A549 (cell line): ENCODE measurements around the gene HIVEP3. TPM values are rescaled to one million over a fixed set of nuclear protein-coding genes. Genes with fewer than 3 reads are reported as not detected.

ENCODE experiments used
- ATAC-seq, 2 experiments: fragments of 200-7000 bp in 1 of 2; fragments of >200 bp in 1 of 2; cut with Nextera tagmentation in 1 of 2; cut with Tn5 transposase in 1 of 2; 3 replicates each; pipeline versions ENCODE4 v1.8.0 to v1.9.1; 2018 to 2020; ENCODE audit warnings: mild to moderate bottlenecking in 1 of 2, moderate library complexity in 1 of 2
- CTCF ChIA-PET: fragments of 300-600 bp; sonication (Branson Sonifier 250); formaldehyde crosslinking; extraction: SDS; loops from one replicate; lab custom pipeline; 2021; ENCODE audit warnings: antibody characterized with exemption, inconsistent platforms; lab: Yijun Ruan, JAX
- POLR2A ChIA-PET: fragments of 350-600 bp; formaldehyde crosslinking; extraction: SDS; loops from one replicate; lab custom pipeline; 2021; ENCODE audit warnings: antibody characterized with exemption, inconsistent platforms; lab: Yijun Ruan, JAX
- DNase-seq, 2 experiments: peaks; one replicate each; pipeline versions ENCODE4 v3.0.0 to v3.0.0-alpha.2; 2011 to 2016; ENCODE audit warnings: low read depth in 1 of 2, low spot score in 1 of 2
- FAIRE-seq: peaks from 2 replicates; lab custom pipeline; 2011; peaks lifted over from hg19 to GRCh38; lab: Jason Lieb, UNC
- H3K27ac ChIP-seq, 2 experiments: fragments of >200 bp; sonication (Bioruptor Twin); formaldehyde crosslinking; 3 replicates each; pipeline ENCODE4 v1.5.1; 2016 to 2017
- H3K4me1 ChIP-seq: fragments of >200 bp; sonication (Bioruptor Twin); formaldehyde crosslinking; 3 replicates; pipeline ENCODE4 v1.6.1; 2016
- H3K4me2 ChIP-seq: fragments of >200 bp; sonication (Bioruptor Twin); formaldehyde crosslinking; 3 replicates; pipeline ENCODE4 v1.6.1; 2016
- H3K4me3 ChIP-seq: fragments of >200 bp; sonication (Bioruptor Twin); formaldehyde crosslinking; 3 replicates; pipeline ENCODE4 v1.5.1; 2016
- H3K9me3 ChIP-seq: fragments of >200 bp; sonication (Bioruptor Twin); formaldehyde crosslinking; 3 replicates; pipeline ENCODE4 v1.6.1; 2016
- ATOH8 ChIP-seq: fragments of 250-450 bp; sonication (Bioruptor Pico); IDR thresholded peaks from 2 replicates; pipeline ENCODE4 v1.5.0; 2020; ENCODE audit warnings: low read depth, mild to moderate bottlenecking, moderate library complexity
- BHLHE40 ChIP-seq: IDR thresholded peaks from 2 replicates; pipeline ENCODE4 v1.6.1; 2012; ENCODE audit warnings: low read depth, low read length, inconsistent platforms
- CBX2 ChIP-seq: fragments of 200-600 bp; sonication (generic); IDR thresholded peaks from 2 replicates; pipeline ENCODE4 v1.6.1; 2016; ENCODE audit warnings: low read depth, mild to moderate bottlenecking, borderline replicate concordance
- CEBPB ChIP-seq, 2 experiments: fragments of >200 bp in 1 of 2; sonication (Bioruptor Twin) in 1 of 2; formaldehyde crosslinking in 1 of 2; IDR thresholded peaks; 2 replicates each; pipeline ENCODE4 v1.6.1; 2012 to 2016
- EHF ChIP-seq: fragments of 250-450 bp; sonication (Bioruptor Pico); IDR thresholded peaks from 2 replicates; pipeline ENCODE4 v1.5.0; 2020; ENCODE audit warnings: mild to moderate bottlenecking
- EP300 ChIP-seq, 2 experiments: fragments of >200 bp; sonication (Bioruptor Twin); formaldehyde crosslinking; IDR thresholded peaks; 2 replicates in 1 of 2; 3 replicates in 1 of 2; pipeline ENCODE4 v1.6.1; 2016 to 2017
- FOSB ChIP-seq: fragments of 250-450 bp; sonication (Bioruptor Pico); IDR thresholded peaks from 2 replicates; pipeline ENCODE4 v1.5.0; 2020; ENCODE audit warnings: mild to moderate bottlenecking, moderate library complexity
- FOSL2 ChIP-seq, 2 experiments: fragments of 450-650 bp in 1 of 2; fragments of >200 bp in 1 of 2; sonication (Bioruptor Twin) in 1 of 2; formaldehyde crosslinking; IDR thresholded peaks; 2 replicates each; pipeline versions ENCODE4 v1.5.0 to v1.6.1; 2016 to 2020; ENCODE audit warnings: mild to moderate bottlenecking in 1 of 2, moderate library complexity in 1 of 2
- FOXS1 ChIP-seq: fragments of 250-450 bp; sonication (Bioruptor Pico); IDR thresholded peaks from 2 replicates; pipeline ENCODE4 v1.5.0; 2020; ENCODE audit warnings: mild to moderate bottlenecking, moderate library complexity
- GATA3 ChIP-seq: IDR thresholded peaks from 2 replicates; pipeline ENCODE4 v1.6.1; 2012; ENCODE audit warnings: borderline replicate concordance
- HES2 ChIP-seq: fragments of >200 bp; sonication (Bioruptor Twin); formaldehyde crosslinking; IDR thresholded peaks from 2 replicates; pipeline ENCODE4 v1.6.1; 2016
- HEYL ChIP-seq: fragments of 250-450 bp; sonication (Bioruptor Pico); IDR thresholded peaks from 2 replicates; pipeline ENCODE4 v1.8.0; 2021; ENCODE audit warnings: mild to moderate bottlenecking, moderate library complexity
- HOXA7 ChIP-seq: fragments of 250-450 bp; sonication (Bioruptor Pico); IDR thresholded peaks from 2 replicates; pipeline ENCODE4 v1.5.0; 2020; ENCODE audit warnings: mild to moderate bottlenecking, moderate library complexity
- JUN ChIP-seq, 2 experiments: fragments of >200 bp; sonication (Bioruptor Twin); formaldehyde crosslinking; IDR thresholded peaks; 2 replicates in 1 of 2; 3 replicates in 1 of 2; pipeline ENCODE4 v1.6.1; 2016 to 2017
- PHF8 ChIP-seq: fragments of 200-600 bp; sonication (generic); IDR thresholded peaks from 2 replicates; pipeline ENCODE4 v1.6.1; 2016; ENCODE audit warnings: low read depth, mild to moderate bottlenecking, antibody characterized with exemption, moderate library complexity, borderline replicate concordance
- POLR2A ChIP-seq: IDR thresholded peaks from 2 replicates; pipeline ENCODE4 v1.6.1; 2012; ENCODE audit warnings: mild to moderate bottlenecking, low read length
- RARB ChIP-seq: fragments of 250-450 bp; sonication (Bioruptor Pico); IDR thresholded peaks from 2 replicates; pipeline ENCODE4 v1.8.0; 2021; ENCODE audit warnings: mild to moderate bottlenecking, moderate library complexity
- REST ChIP-seq: fragments of 200-600 bp; sonication (generic); IDR thresholded peaks from 2 replicates; pipeline ENCODE4 v1.6.1; 2016; ENCODE audit warnings: antibody characterized with exemption, mild to moderate bottlenecking, moderate library complexity
- SREBF2 ChIP-seq: fragments of 450-650 bp; IDR thresholded peaks from 2 replicates; pipeline ENCODE4 v1.6.1; 2014; ENCODE audit warnings: mild to moderate bottlenecking, moderate library complexity
- ZC3H11A ChIP-seq: fragments of 450-650 bp; IDR thresholded peaks from 2 replicates; pipeline ENCODE4 v1.6.1; 2014; ENCODE audit warnings: antibody characterized with exemption, mild to moderate bottlenecking
- ZSCAN20 ChIP-seq: fragments of 250-450 bp; sonication (Bioruptor Pico); IDR thresholded peaks from 2 replicates; pipeline ENCODE4 v1.8.0; 2022; ENCODE audit warnings: mild to moderate bottlenecking, moderate library complexity
- WGBS: methylation state at CpG from one replicate; pipeline ENCODE4 v1.1.6; 2017; ENCODE audit errors: missing lambda C conversion rate; 5-methylcytosine and 5-hydroxymethylcytosine counted together
- polyA plus RNA-seq, 4 experiments: library from polyadenylated mRNA; depleted of rRNA in 3 of 4; stranded (reverse); fragments of >200 nt; fragmentation: RNase III in 1 of 4; extraction: RNeasy Plus Mini Kit Qiagen cat#74134 plus additional on column Dnase treatment in 1 of 4; gene quantifications; 2 replicates in 3 of 4; 3 replicates in 1 of 4; pipeline ENCODE4 v1.2.3, GENCODE V29; 2011 to 2017
- TF ChIP-seq, protein P1 (sequence below): fragments of 250-450 bp; sonication (Bioruptor Pico); IDR thresholded peaks from 2 replicates; pipeline ENCODE4 v1.5.0; 2021; ENCODE audit warnings: mild to moderate bottlenecking, moderate library complexity, borderline replicate concordance

The HIVEP3 gene
- polyA plus RNA-seq, 2 of the 4 experiments (the other 2 are of a cell fraction), result 1.5 to 2.0 TPM

DNA sequence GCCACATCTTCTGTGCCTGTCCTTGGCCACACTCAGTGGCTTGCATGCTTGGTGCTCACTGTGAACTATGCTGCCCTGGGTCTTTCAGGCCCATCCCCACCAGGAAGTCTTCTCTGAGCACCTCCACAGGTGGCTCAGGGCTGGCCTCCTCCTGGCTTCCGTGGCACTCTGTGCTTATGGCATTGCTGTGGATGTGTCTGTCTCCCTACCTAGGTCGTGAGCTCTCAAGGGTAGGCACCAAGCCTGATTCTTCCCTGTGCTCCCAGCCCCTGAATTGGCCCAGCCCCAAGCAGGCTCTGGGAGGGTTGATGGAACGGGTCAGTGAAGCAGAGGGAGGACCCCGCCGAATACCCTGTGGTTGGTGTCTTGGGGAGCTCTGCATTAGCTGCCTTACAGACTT, 236.6 kb downstream of the HIVEP3 start:
- TF ChIP-seq ATOH8 (CRISPR knock-in tag) (no peak), PHF8 (no peak), RARB (no peak), ZC3H11A (no peak), FOXS1 (CRISPR knock-in tag) (no peak), JUN (IDR thresholded peaks at IDR 0.05) (no peak), CBX2 (no peak), HES2 (no peak)
- Histone ChIP-seq H3K4me3 (no peak overlapping the region), H3K9me3 (no peaks in the 10 kb centered on the region), H3K4me2 (no peak overlapping the region), H3K4me1 (no peaks in the 10 kb centered on the region), H3K27ac (no peak overlapping the region)
- CTCF ChIA-PET, result interaction anchor here (0.7 to 3.4 kb wide), 4 partner anchors 9 to 19 kb away, joined by 3 to 9 read pairs (median 5); no protein-coding TSS in a partner anchor
- FAIRE-seq (no peak), DNase-seq (no peak), ATAC-seq (no peak)
- POLR2A ChIA-PET, result no interaction called here
- WGBS, result 93% methylated on average over 2 of the region's 5 CpGs

- no peak for DNase-seq
- Histone ChIP-seq H3K27ac (no peak overlapping the region), H3K4me1 (no peaks in the 10 kb centered on the region), H3K4me2 (no peak overlapping the region), H3K9me3 (no peaks in the 10 kb centered on the region), H3K4me3 (no peak overlapping the region)
- ChIA-PET CTCF (interaction anchor here (0.7 to 3.4 kb wide), 4 partner anchors 8 to 19 kb away, joined by 3 to 9 read pairs (median 5); no protein-coding TSS in a partner anchor), POLR2A (no interaction called here)
- TF ChIP-seq, protein P1, sequence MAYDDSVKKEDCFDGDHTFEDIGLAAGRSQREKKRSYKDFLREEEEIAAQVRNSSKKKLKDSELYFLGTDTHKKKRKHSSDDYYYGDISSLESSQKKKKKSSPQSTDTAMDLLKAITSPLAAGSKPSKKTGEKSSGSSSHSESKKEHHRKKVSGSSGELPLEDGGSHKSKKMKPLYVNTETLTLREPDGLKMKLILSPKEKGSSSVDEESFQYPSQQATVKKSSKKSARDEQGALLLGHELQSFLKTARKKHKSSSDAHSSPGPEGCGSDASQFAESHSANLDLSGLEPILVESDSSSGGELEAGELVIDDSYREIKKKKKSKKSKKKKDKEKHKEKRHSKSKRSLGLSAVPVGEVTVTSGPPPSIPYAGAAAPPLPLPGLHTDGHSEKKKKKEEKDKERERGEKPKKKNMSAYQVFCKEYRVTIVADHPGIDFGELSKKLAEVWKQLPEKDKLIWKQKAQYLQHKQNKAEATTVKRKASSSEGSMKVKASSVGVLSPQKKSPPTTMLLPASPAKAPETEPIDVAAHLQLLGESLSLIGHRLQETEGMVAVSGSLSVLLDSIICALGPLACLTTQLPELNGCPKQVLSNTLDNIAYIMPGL (CRISPR knock-in tag), result no peak
- TF ChIP-seq BHLHE40, result no peak
- TF ChIP-seq REST, result no peak
- no peak for TF ChIP-seq EHF
- no peak for TF ChIP-seq ATOH8 (CRISPR knock-in tag)
- TF ChIP-seq SREBF2, result no peak
- TF ChIP-seq HES2, result no peak
- TF ChIP-seq HOXA7 (CRISPR knock-in tag), result no peak
- TF ChIP-seq HEYL, result no peak
- TF ChIP-seq EP300 (IDR thresholded peaks at IDR 0.05), result no peak
- no peak for TF ChIP-seq FOSB (CRISPR knock-in tag)
- no peak for TF ChIP-seq POLR2A
- no peak for TF ChIP-seq GATA3
- TF ChIP-seq CEBPB (IDR thresholded peaks at IDR 0.05), result no peak
- TF ChIP-seq ZSCAN20 (CRISPR knock-in tag), result no peak
- TF ChIP-seq FOSL2 (IDR thresholded peaks at IDR 0.05), result no peak
- no peak for TF ChIP-seq FOSL2 (CRISPR knock-in tag; IDR thresholded peaks at IDR 0.05)
- 79% methylated on average over 11 of the region's 11 CpGs for WGBS
- FAIRE-seq, result no peak
- ATAC-seq, result no peak
These were observed 237.2 kb downstream of the HIVEP3 start for GRCh38 chr1:41681331-41682098.
